Effector memory CD8-positive, alpha-beta T cell (primary cell): ENCODE measurements around the gene SERINC2.
A peak's percentile ranks its signal among the peaks of the same experiment; 100 is the strongest.
"Not testable (repeated sequence)": the region's sequence is repeated elsewhere in the genome, so short reads cannot be mapped to it uniquely, and the experiment has no call there.

Experiments used
- ATAC-seq: fragments of 150-1000 bp; cut with Tn5 transposase; replicated peaks from 2 replicates; pipeline ENCODE4 v1.10.0; 2021; ENCODE audit warnings: mild to moderate bottlenecking, moderate library complexity
- DNase-seq, 3 experiments: peaks; one replicate each; pipeline ENCODE4 v3.0.0; 2021
- H3K27ac Mint-ChIP-seq, 2 donors: one replicate each; pipeline ENCODE4 v1.8.0; 2022; ENCODE audit warnings: mild to moderate bottlenecking in 2 of 2, mixed read lengths in 2 of 2, moderate library complexity in 2 of 2
- H3K27me3 Mint-ChIP-seq, 2 donors: one replicate each; pipeline ENCODE4 v1.8.0; 2022; ENCODE audit warnings: mixed read lengths in 2 of 2
- H3K36me3 Mint-ChIP-seq: one replicate; pipeline ENCODE4 v1.8.0; 2022; ENCODE audit warnings: mild to moderate bottlenecking, moderate library complexity, mixed read lengths; ENCODE audit not compliant: insufficient read depth
- H3K4me1 Mint-ChIP-seq, 2 donors: one replicate each; pipeline ENCODE4 v1.8.0; 2022; ENCODE audit warnings: low read depth in 2 of 2, mixed read lengths in 2 of 2
- H3K4me3 Mint-ChIP-seq, 2 donors: one replicate each; pipeline ENCODE4 v1.8.0; 2022; ENCODE audit warnings: mild to moderate bottlenecking in 2 of 2, mixed read lengths in 2 of 2, moderate library complexity in 2 of 2
- H3K9me3 Mint-ChIP-seq, 2 donors: one replicate each; pipeline ENCODE4 v1.8.0; 2022; ENCODE audit warnings: mixed read lengths in 2 of 2

Gene SERINC2

DNA sequence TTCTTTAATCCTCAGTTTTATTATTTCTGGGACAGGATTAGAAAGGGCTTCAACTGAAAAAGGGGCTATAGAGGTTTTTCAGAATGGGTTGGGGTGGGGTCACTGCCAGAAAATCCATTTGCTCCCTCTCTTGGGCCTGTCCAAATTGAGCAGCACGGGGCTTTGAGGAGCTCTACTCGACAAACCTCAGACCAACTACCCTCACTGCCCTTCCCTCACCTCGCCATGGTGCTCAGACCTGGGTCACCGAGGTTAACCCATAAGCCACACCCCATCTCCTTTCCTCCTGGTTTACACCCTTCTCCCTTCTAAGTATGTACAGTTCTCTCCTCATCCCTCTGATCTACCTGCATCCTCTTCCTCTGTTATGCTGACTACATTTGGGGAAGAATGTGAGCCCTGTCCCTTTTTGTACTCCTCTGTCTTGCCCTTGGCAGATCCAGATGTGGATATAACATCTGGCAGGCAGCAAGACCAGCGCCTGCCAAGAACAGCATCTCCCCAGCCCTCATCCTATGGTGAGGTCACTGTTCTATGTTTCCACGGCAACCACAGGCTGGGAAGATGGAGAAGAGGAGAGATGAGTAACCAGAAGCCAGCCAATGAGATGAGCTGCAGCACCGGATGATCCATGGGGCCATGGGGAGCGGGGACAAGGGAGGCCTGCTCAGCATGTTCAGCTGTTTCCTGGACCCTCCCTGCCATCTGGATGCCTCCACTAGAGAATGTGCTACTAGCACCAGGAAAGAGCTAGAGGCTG is 36.5 kb upstream of the SERINC2 start:
- Mint-ChIP-seq H3K27me3 (peaks cover 0 to 11% of the 10 kb centered on the region in 2 donors), H3K36me3 (no peaks in the 10 kb centered on the region), H3K4me1 (peaks cover 9 to 14% of the 10 kb centered on the region in 2 donors), H3K4me3 (no peak overlapping the region), H3K27ac (no peak overlapping the region), H3K9me3 (no peaks in the 10 kb centered on the region)
- ATAC-seq (no peak), DNase-seq (no peak)

GRCh38 chr1:31377364-31377863 is 35.6 kb upstream of the SERINC2 start:
- DNase-seq (no peak), ATAC-seq (no peak)
- Mint-ChIP-seq H3K4me1 (peaks cover 9 to 13% of the 10 kb centered on the region in 2 donors), H3K9me3 (no peaks in the 10 kb centered on the region), H3K27ac (no peak overlapping the region), H3K36me3 (no peaks in the 10 kb centered on the region), H3K27me3 (peaks cover 6 to 20% of the 10 kb centered on the region in 2 donors), H3K4me3 (no peak overlapping the region)

DNA sequence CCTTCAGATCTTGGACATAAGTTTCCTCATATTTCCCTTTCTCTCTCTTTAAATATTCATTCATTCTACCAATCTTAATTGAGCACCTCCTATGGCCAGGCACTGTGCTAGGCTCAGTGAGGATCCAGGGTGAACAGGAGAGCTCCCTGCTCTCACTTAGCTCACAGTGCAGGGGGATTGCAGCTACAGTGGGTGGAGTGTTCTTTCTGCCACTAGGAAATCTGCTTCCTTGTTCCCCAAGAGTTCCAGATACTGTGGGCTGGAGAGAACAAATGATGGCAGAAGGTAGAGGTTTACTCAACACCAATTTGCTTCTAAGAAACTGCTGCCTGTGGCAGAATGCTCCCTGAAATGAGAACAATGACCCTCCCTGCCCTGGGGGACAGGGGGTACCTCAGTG is 35.0 kb upstream of the SERINC2 start:
- ATAC-seq, result no peak
- no peak for DNase-seq
- Mint-ChIP-seq H3K4me1 (peaks cover 8 to 9% of the 10 kb centered on the region in 2 donors), H3K9me3 (no peaks in the 10 kb centered on the region), H3K36me3 (no peaks in the 10 kb centered on the region), H3K27ac (no peak overlapping the region), H3K27me3 (peaks cover 11 to 26% of the 10 kb centered on the region in 2 donors), H3K4me3 (no peak overlapping the region)

GRCh38 chr1:31380181-31380580 is 32.8 kb upstream of the SERINC2 start:
- Mint-ChIP-seq H3K9me3 (no peaks in the 10 kb centered on the region), H3K27me3 (peaks cover 24 to 42% of the 10 kb centered on the region in 2 donors), H3K4me3 (no peak overlapping the region), H3K4me1 (no peaks in the 10 kb centered on the region), H3K27ac (no peak overlapping the region), H3K36me3 (no peaks in the 10 kb centered on the region)
- ATAC-seq (no peak), DNase-seq (no peak)

DNA sequence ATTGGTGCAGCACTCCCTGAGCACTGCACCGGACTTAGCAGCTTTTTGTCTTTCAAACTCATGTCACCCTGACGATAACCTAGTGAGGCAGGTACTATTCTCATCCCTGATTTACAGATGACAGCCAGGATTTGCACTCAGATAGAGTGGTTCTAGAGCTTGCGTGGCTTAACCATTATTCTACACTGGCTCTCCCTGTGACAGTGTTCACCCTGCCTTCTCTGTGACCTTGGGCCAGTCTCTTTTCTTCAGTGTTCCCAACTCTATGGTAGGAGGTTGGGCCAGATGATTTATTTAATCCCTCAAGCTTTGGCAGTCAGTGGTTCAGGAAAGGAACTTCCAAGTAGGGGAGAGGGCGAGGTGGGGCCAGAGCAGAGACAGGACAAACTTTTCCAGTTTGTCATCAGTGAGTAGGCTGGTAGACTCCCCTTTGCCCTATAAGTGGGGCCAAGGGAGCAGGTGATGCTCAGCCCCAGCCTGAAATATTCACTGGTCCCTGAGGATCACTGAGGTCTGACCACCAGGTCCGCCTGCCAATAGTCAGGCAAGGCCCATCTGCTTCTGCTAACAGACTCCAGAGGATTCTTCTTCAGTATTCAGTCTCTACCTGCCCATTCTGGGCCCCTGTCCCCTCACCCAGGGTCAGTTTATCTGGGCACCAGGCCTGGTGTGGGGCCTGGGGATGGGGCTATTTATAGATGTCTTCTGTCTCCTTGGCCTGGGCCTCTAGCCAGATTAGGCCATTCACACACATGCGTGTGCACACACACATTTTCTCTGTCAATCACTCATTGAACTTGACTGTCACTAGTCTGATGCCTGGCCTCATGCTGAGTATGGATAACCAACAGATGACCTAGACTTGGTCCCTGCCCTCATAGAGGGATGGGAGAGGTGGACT is 31.4 kb upstream of the SERINC2 start:
- H3K4me3 Mint-ChIP-seq, result no peak overlapping the region
- no peaks in the 10 kb centered on the region for H3K9me3 Mint-ChIP-seq
- DNase-seq (no peak), ATAC-seq (no peak)
- H3K4me1 Mint-ChIP-seq, result peaks cover 0 to 1% of the 10 kb centered on the region in 2 donors
- no peak overlapping the region for H3K27ac Mint-ChIP-seq
- no peaks in the 10 kb centered on the region for H3K36me3 Mint-ChIP-seq
- H3K27me3 Mint-ChIP-seq, result peaks cover 38 to 56% of the 10 kb centered on the region in 2 donors

- peaks cover 0 to 3% of the 10 kb centered on the region in 2 donors for H3K4me1 Mint-ChIP-seq
- peak overlapping the region in 1 of 2 donors; percentile 47 for H3K27ac Mint-ChIP-seq
- no peaks in the 10 kb centered on the region for H3K36me3 Mint-ChIP-seq
- H3K27me3 Mint-ChIP-seq, result peaks cover 46 to 65% of the 10 kb centered on the region in 2 donors
- ATAC-seq (no peak), DNase-seq (no peak)
- H3K4me3 Mint-ChIP-seq, result no peak overlapping the region
- H3K9me3 Mint-ChIP-seq, result no peaks in the 10 kb centered on the region
Observed at GRCh38 chr1:31382379-31382989, 30.5 kb upstream of the SERINC2 start.

- no peak for ATAC-seq
- no peak for DNase-seq
- H3K4me3 Mint-ChIP-seq, result no peak overlapping the region
- H3K27me3 Mint-ChIP-seq, result peaks cover 51 to 79% of the 10 kb centered on the region in 2 donors
- no peaks in the 10 kb centered on the region for H3K36me3 Mint-ChIP-seq
- H3K4me1 Mint-ChIP-seq, result peaks cover 0 to 3% of the 10 kb centered on the region in 2 donors
- no peak overlapping the region for H3K27ac Mint-ChIP-seq
- no peaks in the 10 kb centered on the region for H3K9me3 Mint-ChIP-seq
Observed at GRCh38 chr1:31383967-31384366, 29.0 kb upstream of the SERINC2 start.

- ATAC-seq, H3K9me3 Mint-ChIP-seq, DNase-seq, H3K27ac Mint-ChIP-seq, H3K4me1 Mint-ChIP-seq, H3K4me3 Mint-ChIP-seq, H3K36me3 Mint-ChIP-seq: not testable (repeated sequence)
- H3K27me3 Mint-ChIP-seq, result peaks cover 51 to 66% of the 10 kb centered on the region in 2 donors
Observed at GRCh38 chr1:31386576-31387243, 26.3 kb upstream of the SERINC2 start.

- DNase-seq (no peak), ATAC-seq (no peak)
- peaks cover 48 to 63% of the 10 kb centered on the region in 2 donors for H3K27me3 Mint-ChIP-seq
- peaks cover 0 to 3% of the 10 kb centered on the region in 2 donors for H3K4me1 Mint-ChIP-seq
- no peak overlapping the region for H3K4me3 Mint-ChIP-seq
- H3K36me3 Mint-ChIP-seq, result no peaks in the 10 kb centered on the region
- no peaks in the 10 kb centered on the region for H3K9me3 Mint-ChIP-seq
- H3K27ac Mint-ChIP-seq, result no peak overlapping the region
Observed at GRCh38 chr1:31387612-31388011, 25.4 kb upstream of the SERINC2 start.

- no peak for DNase-seq
Observed at GRCh38 chr1:31389616-31390015, 23.4 kb upstream of the SERINC2 start.

GRCh38 chr1:31390071-31390470 is 22.9 kb upstream of the SERINC2 start:
- no peak for DNase-seq
- Mint-ChIP-seq H3K36me3 (no peaks in the 10 kb centered on the region), H3K9me3 (no peaks in the 10 kb centered on the region), H3K4me3 (no peak overlapping the region), H3K4me1 (peaks cover 0 to 11% of the 10 kb centered on the region in 2 donors), H3K27ac (no peak overlapping the region), H3K27me3 (peaks cover 37 to 49% of the 10 kb centered on the region in 2 donors)
- no peak for ATAC-seq

More at GRCh38 chr1:31389616-31390015, 23.4 kb upstream of the SERINC2 start:
- ATAC-seq, result no peak
- H3K9me3 Mint-ChIP-seq, result no peaks in the 10 kb centered on the region
- H3K27me3 Mint-ChIP-seq, result peaks cover 39 to 49% of the 10 kb centered on the region in 2 donors
- H3K36me3 Mint-ChIP-seq, result no peaks in the 10 kb centered on the region
- peak overlapping the region in 1 of 2 donors; percentile 46 for H3K27ac Mint-ChIP-seq
- no peak overlapping the region for H3K4me3 Mint-ChIP-seq
- peaks cover 0 to 8% of the 10 kb centered on the region in 2 donors for H3K4me1 Mint-ChIP-seq

GRCh38 chr1:31393463-31393862 is 19.6 kb upstream of the SERINC2 start:
- H3K9me3 Mint-ChIP-seq, result no peaks in the 10 kb centered on the region

More at GRCh38 chr1:31393463-31393862, 19.6 kb upstream of the SERINC2 start:
- no peak for DNase-seq
- H3K4me3 Mint-ChIP-seq, result no peak overlapping the region
- H3K27me3 Mint-ChIP-seq, result peaks cover 9 to 24% of the 10 kb centered on the region in 2 donors
- H3K27ac Mint-ChIP-seq, result no peak overlapping the region
- no peak for ATAC-seq
- H3K36me3 Mint-ChIP-seq, result no peaks in the 10 kb centered on the region
- peaks cover 0 to 12% of the 10 kb centered on the region in 2 donors for H3K4me1 Mint-ChIP-seq
